ENCODE measurements around the gene CNTRL. TPM values are rescaled to one million over a fixed set of nuclear protein-coding genes. Genes with fewer than 3 reads are reported as not detected.

The CNTRL gene
- total RNA-seq, 4 donors from 2014 or later, result 9.9 to 23.0 (median 15.4) TPM

DNA sequence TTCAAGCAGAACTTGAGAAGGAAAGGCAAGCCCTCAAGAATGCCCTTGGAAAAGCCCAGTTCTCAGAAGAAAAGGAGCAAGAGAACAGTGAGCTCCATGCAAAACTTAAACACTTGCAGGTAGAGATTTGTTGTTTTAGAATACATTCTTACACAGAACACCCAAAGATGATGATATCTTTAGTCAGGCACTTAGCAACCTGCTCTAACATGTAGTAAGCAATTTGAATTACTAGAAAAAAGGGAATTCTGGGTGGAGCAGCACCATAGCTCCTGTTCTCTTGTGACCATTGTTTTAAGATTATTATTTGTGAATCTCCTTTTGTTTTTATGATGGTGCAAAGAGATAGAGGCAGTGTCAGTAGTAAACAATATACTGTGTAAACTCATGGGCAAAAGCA, 63.8 kb downstream of the CNTRL start:
- DNase-seq, result no peak
- H3K36me3 ChIP-seq, result peaks cover 5 to 17% of the 10 kb centered on the region in 2 donors
- no peak for TF ChIP-seq POLR2A (IDR thresholded peaks at IDR 0.05)
- TF ChIP-seq, protein P1, sequence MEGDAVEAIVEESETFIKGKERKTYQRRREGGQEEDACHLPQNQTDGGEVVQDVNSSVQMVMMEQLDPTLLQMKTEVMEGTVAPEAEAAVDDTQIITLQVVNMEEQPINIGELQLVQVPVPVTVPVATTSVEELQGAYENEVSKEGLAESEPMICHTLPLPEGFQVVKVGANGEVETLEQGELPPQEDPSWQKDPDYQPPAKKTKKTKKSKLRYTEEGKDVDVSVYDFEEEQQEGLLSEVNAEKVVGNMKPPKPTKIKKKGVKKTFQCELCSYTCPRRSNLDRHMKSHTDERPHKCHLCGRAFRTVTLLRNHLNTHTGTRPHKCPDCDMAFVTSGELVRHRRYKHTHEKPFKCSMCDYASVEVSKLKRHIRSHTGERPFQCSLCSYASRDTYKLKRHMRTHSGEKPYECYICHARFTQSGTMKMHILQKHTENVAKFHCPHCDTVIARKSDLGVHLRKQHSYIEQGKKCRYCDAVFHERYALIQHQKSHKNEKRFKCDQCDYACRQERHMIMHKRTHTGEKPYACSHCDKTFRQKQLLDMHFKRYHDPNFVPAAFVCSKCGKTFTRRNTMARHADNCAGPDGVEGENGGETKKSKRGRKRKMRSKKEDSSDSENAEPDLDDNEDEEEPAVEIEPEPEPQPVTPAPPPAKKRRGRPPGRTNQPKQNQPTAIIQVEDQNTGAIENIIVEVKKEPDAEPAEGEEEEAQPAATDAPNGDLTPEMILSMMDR (IDR thresholded peaks at IDR 0.05), result no peak
- H3K27me3 ChIP-seq, result no peaks in the 10 kb centered on the region
- no peaks in the 10 kb centered on the region for H3K9me3 ChIP-seq
- intact Hi-C loops (cut with DNase I), result no loop called here
- H3K4me3 ChIP-seq (replicated peaks in 1 of 3), result no peak overlapping the region
- H3K27ac ChIP-seq, result no peak overlapping the region
- H3K4me1 ChIP-seq, result no peaks in the 10 kb centered on the region

GRCh38 chr9:121138973-121139372, 64.2 kb downstream of the CNTRL start:
- Histone ChIP-seq H3K9me3 (no peaks in the 10 kb centered on the region), H3K36me3 (peaks cover 5 to 21% of the 10 kb centered on the region in 2 donors), H3K4me1 (no peaks in the 10 kb centered on the region), H3K27me3 (no peaks in the 10 kb centered on the region), H3K27ac (no peak overlapping the region), H3K4me3 (replicated peaks in 1 of 3) (no peak overlapping the region)
- TF ChIP-seq, protein P1 (IDR thresholded peaks at IDR 0.05), result no peak
- TF ChIP-seq POLR2A (IDR thresholded peaks at IDR 0.05), result no peak
- 83 to 88% methylated on average over 3 of the region's 3 CpGs for WGBS, 2 donors
- DNase-seq, result no peak
- intact Hi-C loops (cut with DNase I), result no loop called here

GRCh38 chr9:121140162-121140561, 65.4 kb downstream of the CNTRL start:
- Histone ChIP-seq H3K36me3 (peaks cover 5 to 33% of the 10 kb centered on the region in 2 donors), H3K9me3 (no peaks in the 10 kb centered on the region), H3K27me3 (no peaks in the 10 kb centered on the region), H3K27ac (no peak overlapping the region), H3K4me3 (replicated peaks in 1 of 3) (no peak overlapping the region), H3K4me1 (no peaks in the 10 kb centered on the region)
- intact Hi-C loops (cut with DNase I), result no loop called here
- WGBS, 2 donors, result 96 to 100% methylated on average over 1 of the region's 1 CpG
- TF ChIP-seq, protein P1 (IDR thresholded peaks at IDR 0.05), result no peak
- TF ChIP-seq POLR2A (IDR thresholded peaks at IDR 0.05), result no peak
- DNase-seq, result no peak

DNA sequence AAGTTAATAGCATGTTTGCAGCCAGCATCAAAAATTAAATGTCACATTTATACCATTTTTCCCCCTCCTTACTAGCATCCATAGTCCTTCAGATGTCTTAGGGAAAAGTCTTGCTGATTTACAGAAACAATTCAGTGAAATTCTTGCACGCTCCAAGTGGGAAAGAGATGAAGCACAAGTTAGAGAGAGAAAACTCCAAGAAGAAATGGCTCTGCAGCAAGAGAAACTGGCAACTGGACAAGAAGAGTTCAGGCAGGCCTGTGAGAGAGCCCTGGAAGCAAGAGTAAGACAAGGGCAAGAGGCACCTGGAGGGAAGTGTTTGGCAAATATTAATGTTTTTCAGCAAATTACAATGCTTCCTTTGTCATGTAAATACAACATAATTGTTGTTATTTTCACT, 66.6 kb downstream of the CNTRL start:
- 86 to 96% methylated on average over 1 of the region's 1 CpG for WGBS, 2 donors

GRCh38 chr9:121141706-121142105, 67.0 kb downstream of the CNTRL start:
- H3K4me3 ChIP-seq (replicated peaks in 1 of 3), result no peak overlapping the region
- H3K4me1 ChIP-seq, result no peaks in the 10 kb centered on the region
- TF ChIP-seq, protein P1 (IDR thresholded peaks at IDR 0.05), result no peak
- no peak for TF ChIP-seq POLR2A (IDR thresholded peaks at IDR 0.05)
- intact Hi-C loops (cut with DNase I), result no loop called here
- H3K36me3 ChIP-seq, result peaks cover 9 to 43% of the 10 kb centered on the region in 2 donors
- H3K27me3 ChIP-seq, result no peaks in the 10 kb centered on the region
- DNase-seq, result no peak
- WGBS, 2 donors, result 89 to 93% methylated on average over 1 of the region's 1 CpG
- no peaks in the 10 kb centered on the region for H3K9me3 ChIP-seq
- no peak overlapping the region for H3K27ac ChIP-seq

More for the DNA sequence above, 66.6 kb downstream of the CNTRL start:
- TF ChIP-seq, protein P1 (IDR thresholded peaks at IDR 0.05), result no peak
- TF ChIP-seq POLR2A (IDR thresholded peaks at IDR 0.05), result no peak
- H3K4me3 ChIP-seq (replicated peaks in 1 of 3), result no peak overlapping the region
- no peaks in the 10 kb centered on the region for H3K9me3 ChIP-seq
- no peak for DNase-seq
- intact Hi-C loops (cut with DNase I), result no loop called here
- H3K27me3 ChIP-seq, result no peaks in the 10 kb centered on the region
- peaks cover 7 to 39% of the 10 kb centered on the region in 2 donors for H3K36me3 ChIP-seq
- H3K4me1 ChIP-seq, result no peaks in the 10 kb centered on the region
- H3K27ac ChIP-seq, result no peak overlapping the region

All from thyroid gland (tissue), 4 donors.